SK-N-SH treated with all-trans-retinoic acid at 6 μM for 48 hours (cell line): Measurements from ENCODE around the gene SLC4A5.

Source experiments
- ATAC-seq: fragments of 200-7000 bp; cut with Tn5 transposase; 3 replicates; pipeline ENCODE4 v1.9.1; 2020; ENCODE audit warnings: mild to moderate bottlenecking, moderate library complexity
- ARNTL ChIP-seq: fragments of 450-650 bp; formaldehyde crosslinking; IDR thresholded peaks from 2 replicates; pipeline ENCODE4 v1.5.0; 2020; ENCODE audit warnings: low read depth, mild to moderate bottlenecking, moderate library complexity, borderline replicate concordance
- BACH2 ChIP-seq: fragments of 250-450 bp; sonication (Bioruptor Pico); IDR thresholded peaks from 2 replicates; pipeline ENCODE4 v1.9.0; 2021; ENCODE audit warnings: mild to moderate bottlenecking, borderline replicate concordance
- CSDC2 ChIP-seq: fragments of 250-450 bp; sonication (Bioruptor Pico); IDR thresholded peaks from 2 replicates; pipeline ENCODE4 v1.5.0; 2020; ENCODE audit warnings: mild to moderate bottlenecking, moderate library complexity
- GLIS3 ChIP-seq: fragments of 250-450 bp; sonication (Bioruptor Pico); IDR thresholded peaks from 2 replicates; pipeline ENCODE4 v1.5.0; 2020; ENCODE audit warnings: mild to moderate bottlenecking, moderate library complexity
- ISL1 ChIP-seq: fragments of 250-450 bp; sonication (Bioruptor Pico); IDR thresholded peaks from 2 replicates; pipeline ENCODE4 v2.1.2; 2022; ENCODE audit warnings: mild to moderate bottlenecking, moderate library complexity
- OSR1 ChIP-seq: fragments of 250-450 bp; sonication (Bioruptor Pico); IDR thresholded peaks from 2 replicates; pipeline ENCODE4 v1.8.0; 2022; ENCODE audit warnings: moderate library complexity, mild to moderate bottlenecking, inconsistent platforms
- PPARA ChIP-seq: fragments of 250-450 bp; sonication (Bioruptor Pico); IDR thresholded peaks from 2 replicates; pipeline ENCODE4 v1.5.0; 2020; ENCODE audit warnings: mild to moderate bottlenecking, borderline replicate concordance
- RARB ChIP-seq: fragments of 250-450 bp; sonication (Bioruptor Pico); IDR thresholded peaks from 2 replicates; pipeline ENCODE4 v1.8.0; 2021; ENCODE audit warnings: mild to moderate bottlenecking, moderate library complexity
- SNAI2 ChIP-seq: fragments of 250-450 bp; sonication (Bioruptor Pico); IDR thresholded peaks from 2 replicates; pipeline ENCODE4 v1.5.0; 2020; ENCODE audit warnings: mild to moderate bottlenecking, moderate library complexity
- TCF4 ChIP-seq: fragments of 250-450 bp; sonication (Bioruptor Pico); IDR thresholded peaks from 2 replicates; pipeline ENCODE4 v1.8.0; 2021; ENCODE audit warnings: mild to moderate bottlenecking, moderate library complexity, borderline replicate concordance
- TOX ChIP-seq: fragments of 250-450 bp; sonication (Bioruptor Pico); IDR thresholded peaks from 2 replicates; pipeline ENCODE4 v1.8.0; 2021; ENCODE audit warnings: mild to moderate bottlenecking, moderate library complexity, borderline replicate concordance
- ZC3H10 ChIP-seq: fragments of 250-450 bp; sonication (Bioruptor Pico); IDR thresholded peaks from 2 replicates; pipeline ENCODE4 v1.5.1; 2021; ENCODE audit warnings: mild to moderate bottlenecking, moderate library complexity
- ZFP3 ChIP-seq: fragments of 250-450 bp; sonication (Bioruptor Pico); IDR thresholded peaks from 2 replicates; pipeline ENCODE4 v1.5.0; 2020; ENCODE audit warnings: mild to moderate bottlenecking, moderate library complexity
- ZFP30 ChIP-seq: fragments of 450-650 bp; formaldehyde crosslinking; IDR thresholded peaks from 2 replicates; pipeline ENCODE4 v1.5.0; 2022; ENCODE audit warnings: mild to moderate bottlenecking, moderate library complexity
- ZNF70 ChIP-seq: fragments of 450-650 bp; formaldehyde crosslinking; IDR thresholded peaks from 2 replicates; pipeline ENCODE4 v1.5.0; 2020; ENCODE audit warnings: mild to moderate bottlenecking, moderate library complexity
- ZNF8 ChIP-seq: fragments of 450-650 bp; formaldehyde crosslinking; IDR thresholded peaks from 2 replicates; pipeline ENCODE4 v1.5.0; 2020; ENCODE audit warnings: mild to moderate bottlenecking, moderate library complexity
- TF ChIP-seq, protein P1 (sequence below): fragments of 250-450 bp; sonication (Bioruptor Pico); IDR thresholded peaks from 2 replicates; pipeline ENCODE4 v1.8.0; 2020; ENCODE audit warnings: mild to moderate bottlenecking, moderate library complexity, borderline replicate concordance
- TF ChIP-seq, protein P2 (sequence below): fragments of 250-450 bp; sonication (Bioruptor Pico); IDR thresholded peaks from 2 replicates; pipeline ENCODE4 v1.5.0; 2020; ENCODE audit warnings: mild to moderate bottlenecking, moderate library complexity
- TF ChIP-seq, protein P3 (sequence below): fragments of 250-450 bp; sonication (Bioruptor Pico); IDR thresholded peaks from 2 replicates; pipeline ENCODE4 v1.5.1; 2021; ENCODE audit warnings: mild to moderate bottlenecking, moderate library complexity
- TF ChIP-seq, protein P4 (sequence below): fragments of 250-450 bp; sonication (Bioruptor Pico); IDR thresholded peaks from 2 replicates; pipeline ENCODE4 v1.8.0; 2021; ENCODE audit warnings: low read depth, mild to moderate bottlenecking, moderate library complexity, borderline replicate concordance
- TF ChIP-seq, protein P5 (sequence below): fragments of 250-450 bp; sonication (Bioruptor Pico); IDR thresholded peaks from 2 replicates; pipeline ENCODE4 v1.5.1; 2020; ENCODE audit warnings: low read depth, mild to moderate bottlenecking, moderate library complexity

The SLC4A5 gene

DNA sequence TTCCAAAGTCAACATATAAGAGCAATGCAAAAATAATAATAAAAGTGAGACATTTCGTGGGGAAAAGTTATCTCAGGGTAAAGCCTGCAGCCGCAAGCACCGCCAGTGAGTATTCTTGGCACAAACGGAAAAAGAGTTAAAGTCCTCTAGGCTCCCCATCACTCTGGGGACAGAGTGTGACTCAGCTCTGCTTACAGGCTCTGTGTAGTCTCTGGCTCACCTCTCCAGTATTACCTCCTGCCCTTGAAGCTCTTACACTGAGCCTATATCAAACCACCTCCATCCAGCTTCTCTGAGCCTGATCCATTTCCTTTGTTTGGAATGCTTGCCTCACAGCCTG, 89.3 kb downstream of the SLC4A5 start:
- no peak for ATAC-seq
- TF ChIP-seq GLIS3: no peak
- no peak for TF ChIP-seq BACH2
- TF ChIP-seq RARB (CRISPR knock-in tag): no peak
- TF ChIP-seq ZFP30 (CRISPR knock-in tag): no peak
- TF ChIP-seq, protein P1, sequence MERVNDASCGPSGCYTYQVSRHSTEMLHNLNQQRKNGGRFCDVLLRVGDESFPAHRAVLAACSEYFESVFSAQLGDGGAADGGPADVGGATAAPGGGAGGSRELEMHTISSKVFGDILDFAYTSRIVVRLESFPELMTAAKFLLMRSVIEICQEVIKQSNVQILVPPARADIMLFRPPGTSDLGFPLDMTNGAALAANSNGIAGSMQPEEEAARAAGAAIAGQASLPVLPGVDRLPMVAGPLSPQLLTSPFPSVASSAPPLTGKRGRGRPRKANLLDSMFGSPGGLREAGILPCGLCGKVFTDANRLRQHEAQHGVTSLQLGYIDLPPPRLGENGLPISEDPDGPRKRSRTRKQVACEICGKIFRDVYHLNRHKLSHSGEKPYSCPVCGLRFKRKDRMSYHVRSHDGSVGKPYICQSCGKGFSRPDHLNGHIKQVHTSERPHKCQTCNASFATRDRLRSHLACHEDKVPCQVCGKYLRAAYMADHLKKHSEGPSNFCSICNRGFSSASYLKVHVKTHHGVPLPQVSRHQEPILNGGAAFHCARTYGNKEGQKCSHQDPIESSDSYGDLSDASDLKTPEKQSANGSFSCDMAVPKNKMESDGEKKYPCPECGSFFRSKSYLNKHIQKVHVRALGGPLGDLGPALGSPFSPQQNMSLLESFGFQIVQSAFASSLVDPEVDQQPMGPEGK (CRISPR knock-in tag): no peak
- TF ChIP-seq ZC3H10: no peak
- no peak for TF ChIP-seq ZNF70
- no peak for TF ChIP-seq OSR1
- TF ChIP-seq, protein P2, sequence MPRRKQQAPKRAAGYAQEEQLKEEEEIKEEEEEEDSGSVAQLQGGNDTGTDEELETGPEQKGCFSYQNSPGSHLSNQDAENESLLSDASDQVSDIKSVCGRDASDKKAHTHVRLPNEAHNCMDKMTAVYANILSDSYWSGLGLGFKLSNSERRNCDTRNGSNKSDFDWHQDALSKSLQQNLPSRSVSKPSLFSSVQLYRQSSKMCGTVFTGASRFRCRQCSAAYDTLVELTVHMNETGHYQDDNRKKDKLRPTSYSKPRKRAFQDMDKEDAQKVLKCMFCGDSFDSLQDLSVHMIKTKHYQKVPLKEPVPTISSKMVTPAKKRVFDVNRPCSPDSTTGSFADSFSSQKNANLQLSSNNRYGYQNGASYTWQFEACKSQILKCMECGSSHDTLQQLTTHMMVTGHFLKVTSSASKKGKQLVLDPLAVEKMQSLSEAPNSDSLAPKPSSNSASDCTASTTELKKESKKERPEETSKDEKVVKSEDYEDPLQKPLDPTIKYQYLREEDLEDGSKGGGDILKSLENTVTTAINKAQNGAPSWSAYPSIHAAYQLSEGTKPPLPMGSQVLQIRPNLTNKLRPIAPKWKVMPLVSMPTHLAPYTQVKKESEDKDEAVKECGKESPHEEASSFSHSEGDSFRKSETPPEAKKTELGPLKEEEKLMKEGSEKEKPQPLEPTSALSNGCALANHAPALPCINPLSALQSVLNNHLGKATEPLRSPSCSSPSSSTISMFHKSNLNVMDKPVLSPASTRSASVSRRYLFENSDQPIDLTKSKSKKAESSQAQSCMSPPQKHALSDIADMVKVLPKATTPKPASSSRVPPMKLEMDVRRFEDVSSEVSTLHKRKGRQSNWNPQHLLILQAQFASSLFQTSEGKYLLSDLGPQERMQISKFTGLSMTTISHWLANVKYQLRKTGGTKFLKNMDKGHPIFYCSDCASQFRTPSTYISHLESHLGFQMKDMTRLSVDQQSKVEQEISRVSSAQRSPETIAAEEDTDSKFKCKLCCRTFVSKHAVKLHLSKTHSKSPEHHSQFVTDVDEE (CRISPR knock-in tag): no peak
- TF ChIP-seq PPARA (CRISPR knock-in tag): no peak
- no peak for TF ChIP-seq ZNF8
- TF ChIP-seq, protein P3, sequence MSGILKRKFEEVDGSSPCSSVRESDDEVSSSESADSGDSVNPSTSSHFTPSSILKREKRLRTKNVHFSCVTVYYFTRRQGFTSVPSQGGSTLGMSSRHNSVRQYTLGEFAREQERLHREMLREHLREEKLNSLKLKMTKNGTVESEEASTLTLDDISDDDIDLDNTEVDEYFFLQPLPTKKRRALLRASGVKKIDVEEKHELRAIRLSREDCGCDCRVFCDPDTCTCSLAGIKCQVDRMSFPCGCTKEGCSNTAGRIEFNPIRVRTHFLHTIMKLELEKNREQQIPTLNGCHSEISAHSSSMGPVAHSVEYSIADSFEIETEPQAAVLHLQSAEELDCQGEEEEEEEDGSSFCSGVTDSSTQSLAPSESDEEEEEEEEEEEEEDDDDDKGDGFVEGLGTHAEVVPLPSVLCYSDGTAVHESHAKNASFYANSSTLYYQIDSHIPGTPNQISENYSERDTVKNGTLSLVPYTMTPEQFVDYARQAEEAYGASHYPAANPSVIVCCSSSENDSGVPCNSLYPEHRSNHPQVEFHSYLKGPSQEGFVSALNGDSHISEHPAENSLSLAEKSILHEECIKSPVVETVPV (CRISPR knock-in tag): no peak
- TF ChIP-seq CSDC2 (CRISPR knock-in tag): no peak

DNA sequence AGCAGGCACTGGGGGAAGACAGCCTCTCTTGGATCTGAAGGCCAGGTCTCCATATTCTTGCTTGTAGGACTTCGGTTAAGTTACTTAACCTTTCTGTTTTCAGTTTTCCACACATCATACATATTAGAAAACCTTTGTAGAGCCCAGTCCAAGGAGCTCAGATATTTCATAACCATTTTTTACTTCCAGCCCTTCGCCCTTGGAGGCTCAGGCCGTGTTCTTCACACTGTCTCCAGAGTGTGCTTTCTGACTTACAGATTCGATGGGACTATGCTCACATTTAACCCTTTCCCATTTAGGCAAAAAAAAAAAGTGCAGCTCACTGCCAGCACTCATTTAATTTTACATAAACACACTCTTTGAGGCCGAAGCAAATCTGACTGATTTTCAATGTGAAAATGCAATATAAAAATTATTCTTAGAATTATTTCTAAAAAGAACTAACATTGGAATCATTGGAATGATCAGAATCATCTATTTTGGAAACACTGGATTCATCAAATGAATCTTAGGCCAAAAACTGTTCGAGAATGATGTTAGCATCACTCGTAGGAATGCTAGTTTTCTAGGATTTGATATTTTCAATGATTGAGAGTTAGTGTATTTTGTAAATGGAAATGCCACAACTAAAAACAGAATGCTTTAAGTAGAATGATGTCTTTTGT, 89.8 kb downstream of the SLC4A5 start:
- TF ChIP-seq, protein P4, sequence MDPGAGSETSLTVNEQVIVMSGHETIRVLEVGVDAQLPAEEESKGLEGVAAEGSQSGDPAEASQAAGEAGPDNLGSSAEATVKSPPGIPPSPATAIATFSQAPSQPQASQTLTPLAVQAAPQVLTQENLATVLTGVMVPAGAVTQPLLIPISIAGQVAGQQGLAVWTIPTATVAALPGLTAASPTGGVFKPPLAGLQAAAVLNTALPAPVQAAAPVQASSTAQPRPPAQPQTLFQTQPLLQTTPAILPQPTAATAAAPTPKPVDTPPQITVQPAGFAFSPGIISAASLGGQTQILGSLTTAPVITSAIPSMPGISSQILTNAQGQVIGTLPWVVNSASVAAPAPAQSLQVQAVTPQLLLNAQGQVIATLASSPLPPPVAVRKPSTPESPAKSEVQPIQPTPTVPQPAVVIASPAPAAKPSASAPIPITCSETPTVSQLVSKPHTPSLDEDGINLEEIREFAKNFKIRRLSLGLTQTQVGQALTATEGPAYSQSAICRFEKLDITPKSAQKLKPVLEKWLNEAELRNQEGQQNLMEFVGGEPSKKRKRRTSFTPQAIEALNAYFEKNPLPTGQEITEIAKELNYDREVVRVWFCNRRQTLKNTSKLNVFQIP: no peak
- TF ChIP-seq, protein P5, sequence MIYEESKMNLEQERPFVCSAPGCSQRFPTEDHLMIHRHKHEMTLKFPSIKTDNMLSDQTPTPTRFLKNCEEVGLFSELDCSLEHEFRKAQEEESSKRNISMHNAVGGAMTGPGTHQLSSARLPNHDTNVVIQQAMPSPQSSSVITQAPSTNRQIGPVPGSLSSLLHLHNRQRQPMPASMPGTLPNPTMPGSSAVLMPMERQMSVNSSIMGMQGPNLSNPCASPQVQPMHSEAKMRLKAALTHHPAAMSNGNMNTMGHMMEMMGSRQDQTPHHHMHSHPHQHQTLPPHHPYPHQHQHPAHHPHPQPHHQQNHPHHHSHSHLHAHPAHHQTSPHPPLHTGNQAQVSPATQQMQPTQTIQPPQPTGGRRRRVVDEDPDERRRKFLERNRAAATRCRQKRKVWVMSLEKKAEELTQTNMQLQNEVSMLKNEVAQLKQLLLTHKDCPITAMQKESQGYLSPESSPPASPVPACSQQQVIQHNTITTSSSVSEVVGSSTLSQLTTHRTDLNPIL: no peak
- ATAC-seq: no peak

DNA sequence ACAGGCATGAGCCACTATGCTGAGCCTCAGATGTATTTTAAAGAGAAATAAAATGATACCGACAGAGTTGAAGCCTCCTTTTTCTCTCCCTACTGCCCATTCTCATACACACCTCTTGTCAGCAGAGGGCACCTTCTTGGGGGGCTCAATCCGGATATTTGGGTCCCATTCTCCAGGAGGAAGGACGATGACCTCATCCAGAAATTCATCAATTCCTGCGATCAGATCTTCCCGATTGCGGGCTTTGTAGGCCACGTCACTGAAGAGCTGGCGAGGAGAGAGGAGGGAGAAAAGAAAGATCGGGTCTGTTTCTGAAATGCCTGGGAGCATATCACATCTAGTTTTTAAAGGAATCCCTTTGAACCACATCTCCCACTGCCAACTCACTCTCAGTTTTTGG, 90.4 kb downstream of the SLC4A5 start:
- ATAC-seq: no peak
- TF ChIP-seq RARB (CRISPR knock-in tag) (no peak), OSR1 (no peak), ZNF8 (no peak), TOX (CRISPR knock-in tag) (no peak), SNAI2 (no peak), ZFP3 (CRISPR knock-in tag) (no peak), ISL1 (no peak), PPARA (CRISPR knock-in tag) (no peak), TCF4 (CRISPR knock-in tag) (no peak), ARNTL (CRISPR knock-in tag) (no peak), CSDC2 (CRISPR knock-in tag) (no peak)
- TF ChIP-seq, protein P4: no peak
- TF ChIP-seq, protein P3 (CRISPR knock-in tag): no peak
- TF ChIP-seq, protein P2 (CRISPR knock-in tag): no peak
